Right atrium auricular region (tissue), 2 donors: ENCODE data around the gene GALNT5. TPM values are rescaled to one million over a fixed set of nuclear protein-coding genes. Genes with fewer than 3 reads are reported as not detected.
"Not testable (repeated sequence)": the region's sequence is repeated elsewhere in the genome, so short reads cannot be mapped to it uniquely, and the experiment has no call there.

ENCODE experiments used
- DNase-seq: peaks from one replicate; pipeline ENCODE4 v3.0.0-alpha.2; 2019; ENCODE audit warnings: low spot score
- H3K27ac ChIP-seq, 2 donors: fragments of 200-600 bp; sonication (generic); 1 replicate in 1 of 2; 2 replicates in 1 of 2; pipeline ENCODE4 v1.5.1; 2016 to 2019
- H3K27me3 ChIP-seq, 2 donors: fragments of 200-600 bp; sonication (generic); one replicate each; pipeline versions ENCODE4 v1.5.1 to v1.6.0; 2017 to 2019
- H3K36me3 ChIP-seq: fragments of 200-600 bp; sonication (generic); one replicate; pipeline ENCODE4 v1.5.1; 2016
- H3K4me1 ChIP-seq, 2 donors: fragments of 200-600 bp; sonication (generic); one replicate each; pipeline versions ENCODE4 v1.5.1 to v1.6.0; 2017 to 2019
- H3K4me3 ChIP-seq, 2 donors: fragments of 200-600 bp; sonication (generic); 1 replicate in 1 of 2; 2 replicates in 1 of 2; pipeline ENCODE4 v1.5.1; 2017 to 2019; ENCODE audit warnings: mild to moderate bottlenecking in 1 of 2, moderate library complexity in 1 of 2
- H3K9me3 ChIP-seq, 2 donors: fragments of 200-600 bp; sonication (generic); one replicate each; pipeline ENCODE4 v1.5.1; 2019
- CTCF ChIP-seq, 2 donors: fragments of 200-600 bp; sonication (generic); IDR thresholded peaks; one replicate each; pipeline ENCODE4 v1.5.1; 2019; ENCODE audit warnings: antibody characterized with exemption in 2 of 2
- total RNA-seq, 2 donors: library from RNA; depleted of rRNA; stranded (reverse); fragments of >200 nt; gene quantifications; one replicate each; pipeline ENCODE4 v1.1.0, GENCODE V29; 2016

The GALNT5 gene
- total RNA-seq, 2 donors from 2014 or later, result 0.20 to 0.67 TPM

GRCh38 chr2:157221394-157221988 lies 36.0 kb upstream of the GALNT5 start:
- H3K27ac ChIP-seq, result no peak overlapping the region
- no peaks in the 10 kb centered on the region for H3K36me3 ChIP-seq
- TF ChIP-seq CTCF (IDR thresholded peaks at IDR 0.05), result no peak
- H3K4me3 ChIP-seq, result no peak overlapping the region
- H3K4me1 ChIP-seq, result no peaks in the 10 kb centered on the region
- H3K9me3 ChIP-seq, result no peaks in the 10 kb centered on the region
- H3K27me3 ChIP-seq, result no peaks in the 10 kb centered on the region
- no peak for DNase-seq

- Histone ChIP-seq H3K4me3 (no peak overlapping the region), H3K27me3 (no peaks in the 10 kb centered on the region), H3K9me3 (no peaks in the 10 kb centered on the region), H3K4me1 (no peaks in the 10 kb centered on the region), H3K36me3 (no peaks in the 10 kb centered on the region), H3K27ac (no peak overlapping the region)
- no peak for TF ChIP-seq CTCF (IDR thresholded peaks at IDR 0.05)
- DNase-seq, result no peak
Observed at GRCh38 chr2:157223624-157224205, 33.8 kb upstream of the GALNT5 start.

- not testable (repeated sequence) for H3K27me3 ChIP-seq, DNase-seq, H3K4me3 ChIP-seq, H3K36me3 ChIP-seq, H3K4me1 ChIP-seq, H3K27ac ChIP-seq, H3K9me3 ChIP-seq
Observed at GRCh38 chr2:157224448-157224847, 33.1 kb upstream of the GALNT5 start.

GRCh38 chr2:157227592-157227991 lies 29.9 kb upstream of the GALNT5 start:
- H3K4me3 ChIP-seq, result no peak overlapping the region
- no peaks in the 10 kb centered on the region for H3K36me3 ChIP-seq
- H3K27ac ChIP-seq, result no peak overlapping the region
- no peak for DNase-seq
- no peaks in the 10 kb centered on the region for H3K27me3 ChIP-seq
- no peaks in the 10 kb centered on the region for H3K4me1 ChIP-seq
- no peaks in the 10 kb centered on the region for H3K9me3 ChIP-seq
- no peak for TF ChIP-seq CTCF (IDR thresholded peaks at IDR 0.05)

- Histone ChIP-seq H3K27me3 (no peaks in the 10 kb centered on the region), H3K27ac (no peak overlapping the region), H3K4me1 (no peaks in the 10 kb centered on the region), H3K36me3 (no peaks in the 10 kb centered on the region), H3K4me3 (no peak overlapping the region), H3K9me3 (no peaks in the 10 kb centered on the region)
- DNase-seq, result no peak
- no peak for TF ChIP-seq CTCF (IDR thresholded peaks at IDR 0.05)
Observed at GRCh38 chr2:157228946-157229345, 28.6 kb upstream of the GALNT5 start.

GRCh38 chr2:157229572-157229971 lies 27.9 kb upstream of the GALNT5 start:
- no peak overlapping the region for H3K4me3 ChIP-seq
- H3K36me3 ChIP-seq, result no peaks in the 10 kb centered on the region
- no peaks in the 10 kb centered on the region for H3K9me3 ChIP-seq
- DNase-seq, result no peak
- TF ChIP-seq CTCF (IDR thresholded peaks at IDR 0.05), result no peak
- H3K27ac ChIP-seq, result no peak overlapping the region
- H3K4me1 ChIP-seq, result no peaks in the 10 kb centered on the region
- no peaks in the 10 kb centered on the region for H3K27me3 ChIP-seq
